Occipital lobe (tissue), 2 donors: Measurements from ENCODE around the gene FAM169A. TPM values are rescaled to one million over a fixed set of nuclear protein-coding genes. Genes with fewer than 3 reads are reported as not detected.
"Not testable (repeated sequence)": the region's sequence is repeated elsewhere in the genome, so short reads cannot be mapped to it uniquely, and the experiment has no call there.

Experiments
- DNase-seq: peaks from one replicate; lab custom pipeline; 2025; lab: John Stamatoyannopoulos, UW
- total RNA-seq: library from RNA; depleted of rRNA; stranded (reverse); fragments of >200 nt; gene quantifications from one replicate; pipeline ENCODE4 v1.2.3, GENCODE V29; 2014

Gene FAM169A
- total RNA-seq, 1 donor from 2014 or later, result 90.6 TPM

DNA sequence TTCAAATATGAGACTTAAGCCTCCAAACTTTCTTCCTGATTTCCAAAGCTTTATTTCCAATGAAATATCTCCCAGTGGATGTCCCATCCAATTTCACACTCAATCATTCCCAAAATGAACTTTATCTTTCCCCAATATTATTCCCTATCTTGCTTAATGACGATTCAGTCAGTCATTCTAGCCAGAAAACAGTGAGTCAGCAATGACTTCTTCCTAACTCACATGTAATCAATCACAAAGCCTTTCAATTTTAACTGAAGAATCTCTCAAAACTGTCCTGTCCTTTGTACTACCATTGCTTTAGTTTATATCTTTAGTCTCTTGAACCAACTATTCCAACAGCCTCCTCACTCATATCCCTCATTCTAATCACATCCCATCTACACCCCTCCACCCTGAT, 64.2 kb downstream of the FAM169A start:
- DNase-seq, result no peak

DNA sequence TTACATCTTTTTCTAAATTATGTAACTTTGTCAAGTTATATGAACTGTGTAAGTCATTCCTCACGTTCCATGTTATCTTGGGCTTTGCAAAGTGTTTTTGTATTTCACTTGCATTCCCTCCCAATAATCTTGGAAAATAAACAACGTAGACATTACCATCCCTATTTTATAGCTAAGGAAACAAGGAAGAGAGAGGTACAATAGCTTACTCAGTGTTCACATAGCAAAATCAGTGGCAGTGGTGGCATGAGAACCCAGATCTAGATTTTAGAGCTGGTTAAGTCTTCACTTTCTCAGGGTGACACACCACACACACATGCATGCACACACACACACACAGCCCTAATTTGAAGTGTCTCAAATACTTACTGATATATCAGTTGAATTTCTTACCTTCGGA, 65.0 kb downstream of the FAM169A start:
- DNase-seq, result no peak

DNA sequence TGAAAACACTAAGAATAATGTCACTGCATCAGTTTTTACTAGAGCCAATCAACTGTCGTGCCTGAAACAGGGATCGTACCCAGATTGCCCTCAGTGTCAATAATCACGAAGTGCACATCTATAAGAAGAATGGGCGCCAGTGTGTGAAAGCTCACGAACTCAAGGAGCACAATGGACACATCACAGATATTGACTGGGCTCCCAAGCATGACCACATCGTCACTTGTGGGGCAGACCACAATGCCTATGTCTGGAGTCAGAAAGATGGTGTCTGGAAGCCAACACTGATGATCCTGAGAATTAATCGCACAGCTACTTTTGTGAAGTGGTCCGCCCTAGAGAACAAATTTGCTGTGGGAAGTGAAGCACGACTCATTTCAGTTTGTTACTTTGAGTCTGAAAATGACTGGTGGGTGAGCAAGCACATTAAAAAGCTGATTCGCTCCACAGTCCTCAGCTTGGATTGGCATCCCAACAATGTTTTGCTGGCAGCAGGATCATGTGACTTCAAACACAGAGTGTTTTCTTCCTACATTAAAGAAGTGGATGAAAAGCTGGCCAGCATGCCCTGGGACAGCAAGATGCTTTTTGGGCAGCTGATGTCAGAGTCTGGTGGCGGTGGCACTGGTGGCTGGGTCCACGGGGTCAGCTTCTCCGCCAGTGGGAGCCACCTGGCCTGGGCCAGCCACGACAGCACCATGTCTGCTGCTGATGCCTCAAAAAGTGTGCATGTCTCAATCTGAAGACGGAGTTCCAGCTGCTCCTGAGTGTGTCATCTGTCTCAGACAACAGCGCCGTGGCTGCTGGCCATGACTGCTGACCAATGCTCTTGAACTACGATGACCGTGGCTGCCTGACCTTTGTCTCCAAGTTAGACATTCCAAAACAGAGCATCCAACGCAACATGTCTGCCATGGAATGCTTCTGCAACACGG, 66.9 kb downstream of the FAM169A start:
- DNase-seq, result peak; percentile 48

DNA sequence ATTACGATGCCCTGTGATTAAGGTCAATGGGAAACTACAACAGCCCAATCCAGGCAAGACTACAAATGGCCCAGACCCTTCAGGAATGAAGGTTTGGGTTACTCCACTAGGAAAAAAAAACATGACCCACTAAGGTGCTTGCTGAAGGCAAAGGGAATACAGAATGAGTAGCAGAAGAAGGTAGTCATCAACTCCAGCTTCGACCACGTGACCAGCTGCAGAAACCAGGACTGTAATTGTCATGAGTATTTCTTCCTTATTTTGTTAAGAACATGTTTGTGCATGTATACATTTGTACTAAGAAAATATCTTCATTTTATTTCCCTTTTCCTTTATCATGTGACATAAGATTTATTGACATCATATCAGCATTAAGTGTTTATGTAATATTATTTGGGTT, 74.5 kb downstream of the FAM169A start:
- DNase-seq, result not testable (repeated sequence)

DNA sequence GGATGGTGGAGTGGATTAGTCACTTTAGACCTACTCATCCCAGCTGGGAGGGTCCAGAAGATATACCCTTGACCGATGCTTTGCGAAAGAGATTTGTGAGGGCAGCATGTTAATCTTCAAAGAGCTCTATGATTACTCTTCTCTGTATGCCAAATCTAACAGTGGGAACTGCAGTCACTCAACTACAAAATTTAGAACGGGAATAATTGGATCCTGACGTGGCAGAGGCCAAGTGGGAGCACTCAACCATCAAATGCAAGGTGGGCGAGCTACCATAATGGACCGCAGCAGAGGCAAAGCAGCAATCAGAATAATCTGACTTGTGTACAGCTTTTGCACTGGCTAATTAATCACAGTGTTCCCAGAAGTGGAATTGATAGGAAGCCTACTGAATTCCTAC, 78.8 kb downstream of the FAM169A start:
- DNase-seq, result no peak

DNA sequence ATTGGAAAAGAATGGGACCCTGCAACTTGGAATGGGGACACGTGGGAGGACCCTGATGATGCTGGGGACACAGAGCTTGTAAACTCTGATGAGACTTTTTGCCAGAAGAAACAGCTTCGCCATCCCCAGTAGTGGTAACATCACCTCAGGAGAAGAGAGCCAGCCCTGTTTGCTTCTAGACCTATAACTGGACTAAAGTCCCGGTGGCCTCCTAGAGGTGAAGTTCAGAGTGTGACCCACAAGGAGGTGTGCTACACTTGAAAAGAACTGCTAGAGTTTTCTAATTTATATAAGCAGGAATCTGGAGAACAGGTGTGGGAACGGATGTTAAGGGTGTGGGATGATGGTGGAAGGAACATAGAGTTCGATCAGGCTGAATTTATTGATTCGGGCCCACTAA, 79.3 kb downstream of the FAM169A start:
- DNase-seq, result no peak

DNA sequence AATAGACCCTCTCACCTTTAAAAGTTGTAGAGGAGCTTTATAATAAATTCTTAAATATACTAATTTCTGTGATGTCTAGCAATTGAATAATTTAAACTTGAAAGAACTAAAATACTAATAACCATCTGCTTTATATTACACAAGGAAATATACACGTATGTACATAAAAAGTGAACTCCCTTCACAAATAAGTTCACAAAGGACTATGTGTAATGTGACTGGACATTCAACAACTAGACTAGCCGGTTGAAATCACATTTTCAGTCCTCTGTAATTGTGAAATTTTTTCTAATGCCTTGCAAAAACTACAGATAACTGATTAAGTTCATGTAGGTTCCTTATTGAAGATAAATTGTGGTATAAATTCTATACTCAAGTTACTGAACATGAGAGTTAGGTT, 87.6 kb downstream of the FAM169A start:
- no peak for DNase-seq

DNA sequence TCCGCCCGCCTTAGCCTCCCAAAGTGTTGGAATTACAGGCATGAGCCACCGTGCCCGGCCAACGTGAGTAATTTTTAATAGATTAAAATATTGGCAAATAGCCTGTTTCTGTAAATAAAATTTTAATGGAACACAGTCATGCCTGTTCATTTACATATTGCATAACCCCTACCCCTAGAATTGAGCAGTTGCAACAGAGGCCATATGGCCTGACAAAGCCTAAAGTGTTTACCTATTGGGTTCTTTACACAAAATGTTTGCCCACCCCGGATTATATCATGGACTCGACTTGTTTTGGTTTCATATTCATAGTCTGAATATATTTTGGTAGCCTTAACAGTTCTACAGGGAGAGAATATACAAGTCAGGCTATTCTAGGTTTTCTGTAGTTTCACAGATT, 93.8 kb downstream of the FAM169A start:
- no peak for DNase-seq

DNA sequence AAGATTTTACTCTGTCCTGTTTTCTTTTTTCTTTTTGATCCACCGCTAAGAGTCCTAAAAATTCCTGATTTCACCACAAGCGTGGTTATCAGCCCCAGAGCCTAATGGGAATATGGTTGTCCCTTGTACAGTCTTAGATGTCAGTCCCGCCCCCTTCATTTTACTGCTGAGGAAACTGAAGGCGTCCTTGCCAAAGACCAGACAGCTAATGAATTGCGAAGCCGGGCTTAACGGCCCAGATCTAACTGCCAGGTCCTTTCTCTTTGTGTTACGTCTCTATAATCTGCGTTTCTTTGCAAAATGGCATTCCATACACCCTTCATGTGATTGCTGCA, 98.6 kb downstream of the FAM169A start:
- no peak for DNase-seq

DNA sequence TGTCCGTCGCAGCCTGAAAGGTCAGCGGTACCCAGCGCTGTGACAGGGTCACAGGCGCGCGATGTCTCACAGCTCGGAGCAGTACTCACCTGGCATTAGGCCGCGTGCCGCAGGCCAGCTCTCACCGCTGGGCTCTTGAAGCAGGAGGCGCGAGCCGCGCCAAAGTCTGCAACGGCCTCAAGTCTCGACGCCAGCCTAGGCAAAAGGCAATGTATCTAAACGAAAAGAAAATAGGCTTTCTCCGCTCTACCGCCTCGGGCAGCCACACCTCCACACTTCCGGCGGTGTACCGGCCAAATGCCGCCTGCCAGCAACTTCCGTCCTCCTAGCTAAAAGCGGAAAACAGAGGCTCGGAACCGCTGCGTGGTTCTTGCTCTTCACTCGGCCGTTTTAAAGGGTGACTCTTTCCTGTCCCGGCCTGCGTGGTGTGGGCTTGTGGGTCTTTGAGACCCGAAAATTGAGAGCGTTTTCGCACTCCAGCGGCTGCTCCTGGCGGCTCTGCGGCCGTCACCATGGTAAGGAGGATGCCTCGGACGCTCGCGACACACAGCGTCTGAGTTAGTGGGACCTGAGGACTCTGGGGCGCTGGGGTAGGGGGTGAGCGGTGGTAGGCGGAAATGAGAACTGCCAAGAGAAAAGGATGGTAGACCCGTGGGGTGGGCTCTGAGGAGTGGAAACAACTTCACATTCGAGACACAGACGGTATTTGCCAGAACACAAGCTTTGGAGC, 99.2 kb downstream of the FAM169A start, which contains the start of the genes GFM2 and NSA2:
Gene GFM2 (minus strand): TSS at position 269 of the 730 bp plus-strand sequence. CDS start 3,375 bp downstream, outside the sequence.
Gene NSA2 (plus strand): TSS at position 401 of the 730 bp plus-strand sequence. CDS start 112 bp downstream, at position 513.
- peak; percentile 91 for DNase-seq

DNA sequence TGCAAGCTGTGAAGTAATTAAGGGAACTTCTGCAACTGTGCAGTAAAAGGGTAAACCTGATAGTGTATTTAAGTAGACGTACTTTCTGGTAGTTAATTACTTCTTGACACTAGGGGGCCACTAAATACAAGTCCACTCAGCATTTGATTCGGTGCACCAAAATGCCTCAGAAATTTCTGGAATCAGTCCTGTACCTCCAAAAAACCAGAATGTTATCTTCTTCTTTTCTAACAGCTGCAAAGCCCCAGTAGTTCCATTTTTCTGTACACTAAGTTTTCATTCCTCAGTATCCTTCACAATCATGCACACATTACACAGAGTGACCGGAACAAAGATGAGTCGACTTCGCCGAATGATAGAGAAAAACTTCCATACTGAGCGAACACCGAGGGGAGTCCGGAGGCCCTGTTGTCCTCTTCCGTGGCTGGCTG, 99.8 kb downstream of the FAM169A start:
- DNase-seq, result no peak

DNA sequence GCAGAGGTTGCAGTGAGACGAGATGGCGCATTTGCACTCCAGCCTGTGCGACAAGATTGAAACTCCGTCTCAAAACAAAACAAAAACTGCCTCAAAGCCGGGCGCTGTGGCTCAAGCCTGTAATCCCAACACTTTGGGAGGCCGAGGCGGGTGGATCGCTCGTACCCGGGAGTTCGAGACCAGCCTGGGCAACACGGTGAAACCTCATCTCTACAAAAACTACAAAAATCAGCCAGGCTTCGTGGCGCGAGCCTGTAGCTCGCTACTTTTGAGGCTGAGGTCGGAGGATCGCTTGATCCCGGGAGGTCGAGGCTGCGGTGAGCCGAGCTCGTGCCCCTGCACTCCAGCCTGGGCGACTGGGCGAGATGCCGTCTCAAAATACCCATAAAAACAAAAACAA, 100.3 kb downstream of the FAM169A start:
- DNase-seq, result no peak

DNA sequence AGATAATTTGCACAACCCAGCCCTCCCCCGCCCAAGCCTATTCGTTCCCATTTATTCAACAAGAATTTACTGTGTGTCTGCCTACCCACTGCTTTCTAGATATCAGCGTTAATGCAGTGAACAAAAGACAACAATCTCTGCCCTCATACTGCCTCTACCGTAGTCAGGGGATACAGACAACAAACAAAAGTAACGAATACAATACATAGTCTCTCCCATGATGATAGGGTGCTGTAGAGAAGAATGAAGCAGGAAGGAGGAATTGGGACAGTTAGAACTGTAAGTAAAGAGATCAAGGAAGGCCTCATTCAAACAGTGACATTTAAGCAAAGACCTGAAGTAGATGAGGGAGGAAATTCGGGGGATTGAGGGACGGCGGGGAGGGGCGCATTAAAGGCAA, 101.0 kb downstream of the FAM169A start:
- no peak for DNase-seq

DNA sequence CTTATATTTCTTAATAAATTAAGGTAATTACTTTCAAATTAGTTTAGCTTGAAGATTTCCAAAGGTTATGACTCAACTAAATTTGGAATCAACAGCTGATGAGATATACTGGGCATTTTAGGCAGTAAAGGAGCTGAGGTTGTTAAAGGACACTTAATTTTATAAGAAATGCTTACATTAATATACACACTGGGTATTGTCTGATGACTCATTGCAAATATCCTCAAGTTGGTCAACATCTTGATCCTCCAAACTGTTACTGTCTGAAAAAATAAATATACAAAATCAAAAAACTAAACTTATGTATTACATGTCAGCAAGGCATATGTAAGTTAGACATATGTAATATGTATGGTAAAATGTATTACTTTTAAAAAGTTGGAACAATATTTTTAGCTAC, 102.7 kb downstream of the FAM169A start:
- no peak for DNase-seq

DNA sequence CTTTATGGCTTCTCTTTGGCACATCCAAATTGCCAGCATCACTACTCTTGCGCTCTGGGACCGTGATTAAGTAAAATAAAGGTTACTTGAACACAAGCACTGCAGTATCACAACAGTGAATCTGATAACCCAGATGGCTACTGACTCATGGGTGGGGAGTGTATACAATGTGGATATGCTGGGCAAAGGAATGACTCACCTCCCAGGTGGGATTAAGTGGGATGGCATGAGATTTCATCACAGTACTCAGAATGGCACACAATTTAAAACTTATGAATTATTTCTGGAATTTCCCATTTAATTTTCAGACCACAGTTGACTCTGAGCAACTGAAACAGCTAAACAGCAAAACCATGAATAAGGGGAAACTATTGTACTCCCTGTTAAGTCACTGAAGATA, 103.6 kb downstream of the FAM169A start:
- DNase-seq, result no peak

DNA sequence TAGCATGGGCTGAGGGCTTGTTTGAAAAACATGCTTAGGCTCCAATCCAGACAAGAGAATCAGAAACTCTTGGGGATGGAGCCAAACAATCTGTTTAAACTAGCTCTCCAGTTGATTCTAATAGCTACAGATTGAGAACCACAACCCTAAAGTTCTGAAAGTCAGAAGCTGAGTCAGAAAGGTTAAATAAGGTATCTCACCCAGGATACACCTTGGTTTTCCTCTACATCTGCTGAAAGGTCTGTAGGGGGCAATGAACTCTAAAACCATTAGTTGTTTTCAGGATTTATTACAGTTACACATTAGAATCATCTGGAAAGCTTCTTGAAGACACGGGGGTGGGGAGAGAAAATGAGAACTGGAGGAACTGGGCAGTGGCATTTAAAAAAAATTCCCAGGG, 104.9 kb downstream of the FAM169A start:
- no peak for DNase-seq

DNA sequence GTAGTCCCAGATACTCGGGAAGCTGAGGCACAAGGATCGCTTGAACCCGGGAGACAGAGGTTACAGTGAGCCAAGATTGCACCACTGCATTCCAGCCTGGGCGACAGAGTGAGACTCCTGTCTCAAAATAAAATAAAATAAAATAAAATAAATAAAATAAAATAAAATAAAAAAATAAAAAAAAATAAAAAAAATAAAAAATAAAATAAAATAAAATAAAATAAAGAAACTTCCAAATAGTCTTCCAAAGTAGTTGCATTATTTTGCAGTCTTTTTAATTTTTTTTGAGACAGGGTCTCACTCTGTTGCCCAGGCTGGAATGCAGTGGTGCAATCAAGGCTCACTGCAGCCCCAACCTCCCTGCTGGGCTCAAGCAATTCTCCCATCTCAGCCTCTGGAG, 117.4 kb downstream of the FAM169A start:
- DNase-seq, result not testable (repeated sequence)

DNA sequence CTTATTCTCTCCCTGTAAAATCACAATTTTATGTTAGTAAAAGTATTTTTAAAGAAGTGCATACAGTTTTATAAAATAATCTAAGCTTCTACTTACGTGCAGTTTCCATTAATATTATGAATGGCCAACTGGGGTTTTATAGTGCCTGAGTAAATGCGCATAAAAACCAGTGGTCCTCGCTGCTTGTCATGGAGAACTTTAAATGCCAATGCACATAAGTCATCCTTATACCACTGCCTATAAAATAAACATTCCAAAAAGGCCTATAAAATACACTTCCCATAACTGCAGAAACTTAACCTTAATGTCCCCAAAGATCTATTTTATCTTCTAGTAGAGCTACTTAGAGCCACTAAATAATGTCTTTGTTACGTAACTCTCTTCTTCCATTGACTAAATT, 127.8 kb downstream of the FAM169A start:
- DNase-seq, result no peak

DNA sequence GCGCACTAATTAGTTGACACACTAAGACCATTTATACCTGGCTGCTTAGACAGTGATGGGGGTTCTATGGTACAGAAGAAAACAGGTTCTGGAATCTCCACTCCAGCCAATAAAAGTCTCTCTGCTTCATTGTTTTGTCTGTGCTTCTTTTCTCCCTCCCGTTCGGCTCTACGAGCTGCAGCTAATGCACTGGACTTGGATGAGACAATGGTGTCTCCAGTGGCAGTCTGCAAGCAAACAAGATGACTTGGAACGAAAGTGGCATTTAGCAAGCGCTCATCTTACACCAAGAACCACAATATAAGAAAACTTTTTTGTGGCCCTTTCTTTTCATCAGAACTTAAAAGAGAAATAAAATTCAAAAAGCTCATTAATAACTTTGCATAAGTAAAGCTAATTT, 129.4 kb downstream of the FAM169A start:
- no peak for DNase-seq
